Activated CD8-positive, alpha-beta memory T cell treated with anti-CD3 and anti-CD28 coated beads, Interleukin-2, amount 50 U/mL, for 1 hour (primary cell): ENCODE measurements around the gene DGKI.

ENCODE experiments used
- DNase-seq: peaks from one replicate; pipeline ENCODE4 v3.0.0-alpha.2; 2020; ENCODE audit errors: extremely low read depth

Gene DGKI

DNA sequence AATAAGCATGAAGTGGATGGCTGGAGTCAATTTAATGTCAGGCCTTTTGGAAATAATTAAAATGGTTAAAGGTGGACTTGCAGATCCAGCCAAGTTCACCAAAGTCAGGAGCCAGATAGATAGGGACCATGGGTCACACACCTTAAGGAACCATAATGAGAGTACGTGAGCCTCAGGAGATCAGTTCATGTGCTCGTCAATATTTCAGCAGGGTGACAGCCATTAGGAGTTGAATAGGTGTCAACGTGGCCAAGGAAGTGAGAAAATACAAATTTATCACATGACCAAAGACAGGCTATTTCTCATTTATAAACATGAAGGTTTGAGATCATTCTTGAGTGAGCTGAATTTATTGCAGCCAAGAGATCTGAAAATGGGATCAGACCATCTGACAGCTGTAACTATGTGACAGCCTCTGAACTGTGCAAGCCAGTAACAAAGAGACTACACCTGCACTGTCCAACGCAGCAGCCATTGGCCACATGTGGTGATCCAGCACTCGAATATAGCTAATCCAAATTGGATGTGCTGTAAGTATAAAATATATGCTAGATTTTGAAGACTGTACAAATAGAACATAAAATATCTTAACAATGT is 253.6 kb downstream of the DGKI start:
- DNase-seq: no peak

DNA sequence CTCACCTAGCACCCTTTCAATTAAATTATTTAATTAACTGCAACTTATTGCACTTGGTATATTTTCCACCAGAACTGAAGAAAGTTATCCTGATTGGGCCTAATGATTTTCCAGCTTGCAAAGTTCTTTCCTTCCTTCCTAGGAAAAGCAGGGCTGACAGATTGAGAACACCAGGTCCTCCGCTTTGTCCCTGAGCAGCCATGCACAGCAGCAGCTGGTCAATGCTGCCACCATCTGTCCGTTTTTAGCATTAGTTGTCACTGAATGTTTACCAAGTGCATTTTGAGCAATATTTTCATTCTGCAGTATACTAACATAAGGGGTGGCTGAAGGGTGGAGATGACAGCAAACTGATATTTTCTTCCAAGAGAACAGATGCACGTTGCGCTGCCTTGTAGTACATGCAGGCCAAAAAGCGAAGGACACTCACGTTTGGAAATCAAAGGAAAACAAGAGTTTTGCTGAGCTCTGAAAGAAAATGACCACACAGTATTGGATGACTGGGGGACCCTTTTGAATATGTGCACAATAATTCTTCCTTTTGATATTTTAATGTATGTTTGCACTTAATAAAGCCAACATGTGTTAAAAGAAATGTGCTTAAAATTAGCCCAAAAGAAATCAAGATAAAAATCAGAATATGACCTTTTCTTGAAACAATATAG is 254.4 kb downstream of the DGKI start:
- no peak for DNase-seq

DNA sequence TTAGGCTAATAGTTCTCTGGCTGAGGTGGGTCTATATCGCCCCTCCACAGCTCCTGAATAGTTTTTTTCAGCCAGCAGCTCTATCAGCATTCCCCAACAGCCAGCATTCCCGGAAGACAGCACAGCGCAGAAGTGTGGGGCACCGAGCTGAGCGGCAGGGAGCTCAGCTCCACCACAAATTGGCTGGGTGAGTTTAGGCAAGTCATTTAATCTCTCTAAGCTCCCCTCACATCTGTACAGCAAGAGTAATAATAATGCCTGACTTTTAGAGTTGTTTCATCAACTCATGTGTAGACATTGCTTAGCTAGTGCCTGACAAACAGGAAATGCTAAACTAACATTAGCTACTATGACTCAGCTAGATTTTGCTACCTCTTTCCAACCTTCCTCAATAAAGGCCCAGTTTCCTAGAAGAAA is 255.3 kb downstream of the DGKI start:
- no peak for DNase-seq

DNA sequence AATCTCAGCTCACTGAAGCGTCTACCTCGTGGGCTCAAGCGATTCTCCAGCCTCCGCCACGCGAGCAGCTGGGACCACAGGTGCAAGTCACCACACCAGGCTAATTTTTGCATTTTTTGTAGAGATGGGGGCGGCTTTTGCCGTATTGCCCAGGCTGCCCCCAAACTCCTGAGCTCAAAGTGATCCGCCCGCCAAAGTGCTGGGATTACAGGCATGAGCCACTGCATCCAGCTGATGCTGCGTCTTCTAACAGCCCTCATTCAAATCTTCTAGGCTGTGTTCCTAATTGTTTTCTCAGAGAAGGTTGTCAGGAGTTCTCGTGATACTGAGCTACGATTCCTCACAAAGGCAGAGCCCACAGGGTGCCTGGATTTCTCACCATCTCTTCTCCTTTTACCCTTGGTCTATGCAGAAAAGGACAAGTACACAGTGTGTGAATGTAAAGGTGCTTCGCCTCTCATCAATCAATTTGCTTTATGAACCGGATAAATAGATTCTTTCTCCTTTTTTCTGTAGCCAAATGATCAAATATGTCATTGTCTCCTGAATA is 255.9 kb downstream of the DGKI start:
- no peak for DNase-seq

DNA sequence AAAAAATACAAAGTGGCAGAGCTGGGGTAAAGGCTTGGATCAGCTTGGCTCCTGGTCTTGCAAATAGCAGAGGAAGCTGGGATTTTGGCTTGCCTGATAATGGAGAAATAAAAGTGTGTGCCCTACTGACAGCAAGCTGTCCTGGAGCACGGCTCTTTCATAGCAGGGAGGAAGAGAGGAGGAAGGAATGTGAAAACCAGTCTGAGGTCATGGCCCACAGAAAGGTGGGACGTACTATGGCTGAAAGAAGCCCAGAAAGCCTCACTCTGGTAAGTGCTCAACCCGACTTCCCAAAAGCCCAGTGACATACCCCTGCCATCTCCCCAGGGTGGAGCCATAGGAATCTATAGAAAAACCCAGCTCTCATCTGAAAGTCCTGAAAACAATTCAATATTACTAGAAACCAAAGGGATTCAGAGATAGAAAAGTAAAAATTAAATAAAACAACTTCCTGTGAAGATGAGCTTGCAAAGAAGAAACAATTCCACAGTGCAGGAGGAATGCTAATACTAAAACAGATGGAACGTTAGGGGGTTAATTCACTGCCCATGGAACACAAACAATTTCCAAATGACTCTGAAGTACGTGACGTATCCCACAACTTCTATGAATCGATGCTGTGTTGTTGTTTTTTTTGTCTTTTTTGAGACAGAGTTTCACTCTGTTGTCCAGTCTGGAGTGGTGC is 256.6 kb downstream of the DGKI start:
- no peak for DNase-seq

DNA sequence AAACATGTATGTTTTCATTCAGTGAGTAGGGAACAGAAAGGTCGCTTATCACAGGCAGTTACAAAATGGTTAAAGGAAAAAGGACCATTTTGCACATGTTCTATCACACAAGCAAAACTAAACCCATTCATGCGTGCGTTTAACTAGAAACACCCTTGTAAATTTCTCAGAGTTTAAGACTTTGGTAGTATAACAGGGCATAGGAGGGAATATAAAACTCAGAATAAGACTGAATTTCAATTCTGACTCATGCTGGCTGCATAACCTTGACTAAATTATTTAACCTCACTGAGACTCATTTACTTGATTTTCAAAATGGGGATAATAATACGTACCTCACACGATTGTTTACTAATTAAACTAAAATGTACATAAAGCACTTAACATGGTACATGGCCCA is 259.4 kb downstream of the DGKI start:
- no peak for DNase-seq

DNA sequence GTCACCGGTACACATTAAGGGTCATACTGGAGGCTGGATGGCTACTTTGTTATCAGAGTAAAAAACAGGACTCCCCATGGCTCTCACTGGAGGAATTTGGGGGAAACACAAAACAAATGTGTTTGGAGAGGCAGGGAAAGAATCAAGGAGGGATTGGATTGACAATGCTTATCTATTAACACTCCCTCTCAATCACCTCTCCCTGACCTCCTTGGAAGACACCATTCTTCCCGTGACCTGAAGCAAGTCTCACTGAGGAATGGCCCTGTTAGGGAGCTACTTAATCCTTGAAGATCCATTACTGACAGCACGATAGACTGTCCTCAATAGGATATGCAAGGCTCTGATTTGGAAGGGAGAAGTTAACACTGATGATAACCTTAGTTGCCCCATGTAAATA is 261.2 kb downstream of the DGKI start:
- no peak for DNase-seq

DNA sequence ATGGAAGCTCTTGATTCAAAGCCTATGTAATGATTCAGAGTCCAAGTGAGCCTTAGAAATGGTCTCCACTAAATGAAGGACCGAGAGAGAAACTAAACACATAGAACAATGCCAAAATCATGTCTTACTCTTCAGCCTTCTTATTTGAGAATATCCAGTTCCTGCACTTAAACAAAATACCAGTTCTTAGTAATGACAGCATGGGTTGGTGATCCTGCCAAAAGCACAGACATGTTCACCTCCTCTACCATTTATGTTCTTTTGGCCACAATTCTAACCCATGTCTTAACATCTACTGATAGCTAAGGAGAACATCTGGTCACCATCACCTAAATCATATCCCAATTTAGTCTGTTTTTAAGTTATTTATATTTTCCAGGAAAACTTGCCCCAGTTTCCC is 263.6 kb downstream of the DGKI start:
- no peak for DNase-seq

DNA sequence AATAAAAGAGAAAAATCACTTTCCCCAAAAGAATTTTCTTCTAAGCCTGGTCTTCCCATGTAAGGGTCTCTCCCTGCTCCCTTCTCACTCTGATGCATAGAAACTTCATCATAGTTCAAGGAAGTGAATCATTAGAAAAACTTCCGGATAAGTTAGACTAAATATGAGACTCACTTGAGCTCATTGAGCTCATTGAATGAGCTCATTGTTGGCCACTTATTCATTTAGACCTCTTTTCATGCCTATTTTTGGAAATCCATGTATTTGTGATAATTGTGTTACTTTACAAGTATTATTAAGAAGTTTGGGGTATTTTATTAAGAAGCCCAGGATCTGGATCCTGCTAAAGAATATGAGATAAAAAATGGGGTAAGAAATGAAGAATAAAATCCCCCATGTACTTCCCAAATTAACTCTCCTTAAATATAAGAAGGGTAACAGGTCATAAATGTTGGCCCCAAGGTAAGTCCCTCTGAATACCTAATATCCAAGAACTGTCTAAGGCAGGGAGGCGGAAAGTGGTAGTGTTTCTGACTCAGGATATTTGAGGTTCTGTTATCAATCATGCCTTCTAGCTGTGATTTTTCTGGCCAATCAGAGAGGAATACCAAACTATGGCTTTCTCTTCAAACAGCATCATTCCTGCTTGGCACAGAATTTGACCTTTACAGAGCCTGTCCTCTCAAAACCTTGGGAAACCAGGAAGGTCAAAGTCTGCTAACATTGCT is 266.7 kb downstream of the DGKI start:
- DNase-seq: no peak

DNA sequence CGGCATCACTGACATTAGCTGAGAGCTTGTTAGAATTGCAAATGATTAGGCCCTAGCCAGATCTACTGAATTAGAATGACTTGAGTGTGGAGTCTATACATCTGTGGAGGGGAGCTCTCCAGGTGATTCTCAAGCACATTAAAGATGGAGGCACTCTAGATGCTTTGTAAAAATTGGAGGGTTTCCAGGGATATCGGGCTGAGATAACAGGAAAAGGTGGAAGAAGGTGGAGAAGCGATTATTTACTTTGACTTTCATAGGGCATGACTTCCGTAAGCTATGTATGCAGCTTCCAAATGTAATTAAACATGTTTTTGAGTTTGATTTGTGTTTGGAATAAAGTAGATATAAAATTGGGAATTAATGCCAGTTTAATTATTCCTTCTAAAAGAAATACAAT is 268.2 kb downstream of the DGKI start:
- no peak for DNase-seq

DNA sequence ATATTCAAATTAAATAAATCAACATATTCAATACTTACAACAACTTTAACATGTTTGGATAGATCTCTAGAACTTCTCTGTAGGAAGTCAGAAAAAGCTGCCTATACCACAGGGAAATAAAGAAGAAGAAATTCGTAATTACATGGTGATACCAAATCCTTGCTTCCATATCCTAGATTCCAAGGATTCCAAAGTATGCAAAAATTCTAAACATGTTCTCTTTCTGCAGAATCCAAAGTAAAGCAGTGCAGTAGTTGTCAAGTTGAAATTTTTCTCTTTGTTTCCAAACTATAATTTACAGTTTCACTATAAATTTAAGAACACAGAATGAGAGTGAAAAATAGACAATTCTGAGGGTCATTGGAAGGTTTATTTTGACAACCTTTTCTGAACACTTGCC is 269.6 kb downstream of the DGKI start:
- no peak for DNase-seq

DNA sequence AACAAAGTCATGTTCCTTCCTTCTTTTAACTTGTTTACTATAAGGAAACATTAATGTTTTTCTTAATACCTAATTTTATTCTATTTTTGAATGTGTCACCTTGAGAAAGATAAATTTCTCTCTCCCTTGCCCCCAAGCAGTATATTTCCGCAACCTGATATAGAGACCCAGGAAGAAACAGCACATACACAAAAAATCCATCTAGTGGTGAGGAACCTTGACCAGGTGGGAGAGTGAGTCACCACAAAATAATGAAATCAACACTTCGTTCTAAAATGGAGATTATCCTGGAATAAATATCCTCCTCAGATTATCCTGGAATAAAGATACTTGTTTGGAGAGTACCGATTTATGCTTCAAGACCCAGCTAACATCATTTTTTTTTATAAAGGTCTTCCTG is 270.3 kb downstream of the DGKI start:
- DNase-seq: no peak

DNA sequence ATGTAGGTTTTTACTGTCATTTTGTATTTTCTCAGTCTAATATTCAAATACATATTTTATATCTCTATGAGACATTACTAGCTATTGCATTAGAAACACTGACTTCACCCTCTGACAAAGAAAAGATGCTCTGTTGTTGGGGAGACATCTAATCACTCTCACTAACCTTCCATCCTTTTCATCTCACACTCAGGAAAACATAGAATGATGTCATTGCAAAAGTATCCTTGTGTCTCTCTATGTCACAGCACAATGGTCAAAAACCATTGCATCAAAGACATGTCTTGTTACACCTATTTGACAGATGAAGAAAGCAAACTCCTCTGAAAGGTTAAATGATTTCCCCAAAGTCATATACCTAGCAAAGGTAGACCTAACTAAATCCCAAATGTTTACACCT is 272.0 kb downstream of the DGKI start:
- DNase-seq: no peak

DNA sequence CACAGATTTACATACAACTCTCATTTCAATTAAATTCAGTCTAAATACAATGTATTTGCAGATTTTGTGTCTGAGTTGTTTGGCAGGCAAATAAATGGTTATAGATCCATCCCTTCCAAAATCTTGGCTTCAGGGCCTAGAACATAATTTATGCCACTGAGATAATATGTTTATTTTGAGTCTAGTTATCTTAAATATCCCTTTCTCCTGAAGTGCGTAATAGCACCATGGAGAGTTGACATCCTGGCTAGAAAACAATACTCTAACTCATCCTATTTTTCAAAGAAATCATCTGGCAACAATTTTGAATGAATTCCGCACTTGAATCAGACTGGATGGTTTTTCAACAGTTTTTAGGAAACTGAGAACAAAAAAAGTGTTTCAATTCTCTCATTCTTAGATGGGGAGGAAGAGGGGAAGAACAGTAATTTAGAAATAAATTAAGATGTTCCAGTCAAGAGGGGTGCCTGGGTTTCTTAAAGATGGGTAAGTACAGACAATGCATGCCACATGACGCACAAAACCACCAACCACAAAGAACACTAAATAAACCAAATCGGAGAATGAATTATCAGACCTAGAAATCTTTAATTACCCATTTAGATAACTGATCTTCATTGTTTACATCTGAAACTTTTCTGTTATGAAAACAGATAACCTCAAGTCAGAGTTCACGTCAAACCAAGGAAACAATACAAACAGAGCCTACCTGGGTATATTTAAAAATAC is 274.6 kb downstream of the DGKI start:
- no peak for DNase-seq

DNA sequence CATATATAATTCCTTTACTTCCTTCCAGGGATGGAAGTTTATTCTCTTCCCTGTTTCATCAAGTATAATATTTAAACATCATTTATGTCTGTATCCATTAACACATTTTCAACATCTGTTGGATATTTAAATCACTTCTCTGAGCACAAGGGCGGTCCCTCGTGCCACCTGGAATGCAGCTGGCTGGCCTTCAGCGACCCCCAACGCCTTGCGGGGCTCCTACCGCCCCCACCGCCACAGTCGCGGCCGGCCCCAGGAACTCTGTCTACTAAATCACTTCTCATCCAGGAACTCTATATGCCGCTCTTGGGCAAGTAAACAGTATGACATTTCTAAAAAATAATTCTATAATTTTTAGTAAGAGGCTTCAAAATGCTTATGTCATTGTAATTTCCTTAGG is 282.1 kb downstream of the DGKI start:
- no peak for DNase-seq

DNA sequence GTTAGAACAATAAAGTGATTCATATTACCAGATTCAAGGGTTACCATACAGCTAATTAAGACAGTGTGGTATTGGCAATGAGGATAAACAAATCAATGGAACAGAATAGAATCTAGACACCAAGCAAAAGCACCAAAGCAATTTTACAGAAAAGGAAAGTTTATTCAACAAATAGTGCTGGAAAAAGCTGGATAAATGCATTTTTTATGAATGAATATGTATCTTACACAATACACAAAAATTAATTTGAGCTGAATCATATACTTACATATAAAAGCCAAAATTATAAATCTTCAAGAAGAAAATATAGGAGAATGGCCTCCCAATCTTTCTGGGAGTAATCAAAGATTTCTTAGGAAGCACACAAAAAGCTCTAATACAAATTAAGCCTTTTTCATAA is 282.8 kb downstream of the DGKI start:
- DNase-seq: no peak

DNA sequence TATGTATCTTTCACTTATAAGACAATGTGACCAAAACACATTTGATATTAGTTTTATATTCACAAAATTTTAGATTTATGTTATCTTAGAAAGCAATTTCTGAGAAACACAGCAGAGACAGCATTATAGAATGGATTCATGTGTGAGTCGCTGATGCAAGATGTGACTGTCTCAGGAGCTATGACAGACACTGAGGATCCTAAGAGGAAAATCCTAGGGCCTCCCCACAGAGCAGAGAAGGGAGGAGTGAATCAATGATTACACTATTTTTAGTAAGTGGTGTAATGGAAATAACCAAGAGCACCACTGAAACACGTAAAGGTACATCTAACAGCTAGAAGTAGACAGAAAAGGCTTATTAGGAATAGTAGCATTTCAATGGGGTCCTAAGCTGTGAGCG is 299.3 kb downstream of the DGKI start:
- DNase-seq: no peak

DNA sequence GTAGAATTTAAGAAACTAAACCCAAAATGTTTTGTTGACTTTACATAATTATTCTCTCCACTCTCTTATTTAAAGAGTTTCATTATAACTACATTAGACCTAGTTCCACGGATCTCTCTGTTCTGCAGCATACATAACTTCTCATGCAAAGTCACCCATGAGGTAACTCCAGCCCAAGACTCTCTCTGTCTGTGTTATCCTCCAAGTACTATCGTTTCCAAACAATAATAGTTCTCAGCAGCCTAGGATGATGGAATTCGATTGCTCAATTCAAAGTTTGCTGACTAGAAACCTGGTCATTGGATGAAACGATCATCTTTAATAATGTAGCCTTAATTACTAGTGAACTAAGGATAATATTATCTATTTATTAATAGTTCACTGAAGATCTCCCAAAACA is 300.1 kb downstream of the DGKI start:
- DNase-seq: no peak

DNA sequence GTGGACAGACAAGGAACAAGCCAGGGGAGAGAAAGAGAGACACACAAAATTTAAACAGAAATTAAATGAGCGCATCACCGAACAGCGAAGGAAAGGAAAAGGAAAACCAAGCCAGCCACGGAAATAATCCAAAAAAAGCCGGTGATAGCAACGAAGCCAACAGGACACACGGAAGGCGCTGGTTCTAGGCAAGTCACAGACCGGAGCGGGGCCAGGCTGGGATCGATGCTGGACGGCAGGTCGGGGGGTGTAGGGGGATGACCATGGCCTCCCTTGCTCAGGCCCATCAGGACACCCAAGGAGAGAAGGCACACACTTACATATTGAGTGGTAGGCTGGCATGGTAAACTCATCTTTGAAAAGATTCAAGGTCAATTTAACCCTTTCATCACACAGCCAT is 300.8 kb downstream of the DGKI start:
- DNase-seq: no peak

DNA sequence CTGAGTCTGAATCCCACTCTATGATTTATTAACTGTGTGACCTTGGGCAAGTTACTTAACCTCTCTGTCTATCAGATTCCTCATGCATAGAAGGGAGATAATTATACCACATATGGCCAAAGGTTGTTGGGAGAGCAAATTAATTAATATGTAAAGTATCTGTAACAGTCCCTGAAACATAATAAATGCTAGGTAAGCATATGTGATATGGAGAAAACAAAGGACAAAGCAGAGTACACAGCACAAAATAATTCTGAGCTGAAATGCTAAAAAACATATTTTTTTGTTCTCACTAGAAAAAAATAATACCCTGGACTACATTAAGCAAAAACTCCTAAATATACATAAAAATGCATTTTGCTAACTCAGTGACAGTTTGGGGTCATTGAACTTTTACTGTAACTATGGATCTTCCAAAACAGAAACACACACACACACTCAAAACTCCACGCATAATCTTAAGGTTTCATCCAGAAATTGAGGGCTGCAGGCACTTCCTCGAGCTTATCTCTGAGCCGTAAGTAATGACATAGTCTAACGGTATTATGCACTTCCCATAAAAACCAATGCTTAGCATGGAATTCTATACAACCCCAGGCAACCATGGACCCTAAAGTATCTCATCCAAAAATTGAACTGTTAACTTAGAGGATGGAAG is 301.6 kb downstream of the DGKI start:
- no peak for DNase-seq

DNA sequence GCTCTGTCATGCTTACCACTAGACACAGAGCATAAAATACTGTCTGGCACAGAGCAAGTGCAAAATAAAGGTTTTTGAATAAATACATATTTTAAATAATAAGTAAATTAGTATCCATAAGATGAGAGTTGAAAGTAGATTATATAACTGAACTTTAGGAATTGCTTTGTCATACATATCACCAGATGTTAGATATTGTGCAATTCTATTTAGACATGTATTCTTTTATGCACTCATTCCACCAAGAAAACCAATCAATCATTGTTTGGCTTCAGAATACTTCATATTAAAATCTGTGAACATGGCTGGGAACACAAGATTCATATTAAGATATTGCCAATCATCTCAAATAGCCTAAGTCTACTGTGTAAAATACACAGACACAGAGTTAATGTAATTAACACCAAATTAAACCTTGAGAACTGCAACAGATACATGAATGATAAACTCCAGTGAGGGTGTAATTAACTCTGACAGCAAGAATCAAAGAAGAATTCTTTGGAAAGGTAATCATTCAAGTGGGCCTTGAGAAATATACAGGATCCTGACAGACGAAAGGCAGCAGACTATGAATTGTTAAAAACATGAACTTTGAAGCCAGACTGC is 302.2 kb downstream of the DGKI start:
- DNase-seq: no peak
